Activated T-cell treated with anti-CD3 and anti-CD28 coated beads, Interleukin-2, amount 50 U/mL, for 1 hour (primary cell): ENCODE data around the gene TBC1D8.

Experiments
- DNase-seq: peaks from one replicate; pipeline ENCODE4 v3.0.0-alpha.2; 2020

TBC1D8 gene

DNA sequence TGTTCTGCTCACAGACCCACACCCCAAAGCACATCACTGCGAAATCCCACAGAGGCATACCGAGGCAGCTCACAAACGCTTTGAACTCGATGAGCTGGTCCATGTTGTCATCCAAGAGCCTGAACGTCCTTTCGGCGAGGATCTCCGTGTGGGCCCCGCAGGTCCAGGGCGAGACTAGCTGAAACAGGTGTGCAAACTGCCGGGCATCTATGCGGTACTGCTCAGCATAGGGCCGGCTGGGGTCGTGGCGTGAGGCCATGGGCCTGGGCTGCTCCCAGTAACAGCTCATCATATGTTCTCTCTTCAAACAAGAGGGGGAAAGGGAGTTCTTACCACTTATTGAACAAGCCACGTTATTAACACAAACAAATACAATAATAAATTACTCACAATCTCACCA is 129.0 kb downstream of the TBC1D8 start:
- no peak for DNase-seq

DNA sequence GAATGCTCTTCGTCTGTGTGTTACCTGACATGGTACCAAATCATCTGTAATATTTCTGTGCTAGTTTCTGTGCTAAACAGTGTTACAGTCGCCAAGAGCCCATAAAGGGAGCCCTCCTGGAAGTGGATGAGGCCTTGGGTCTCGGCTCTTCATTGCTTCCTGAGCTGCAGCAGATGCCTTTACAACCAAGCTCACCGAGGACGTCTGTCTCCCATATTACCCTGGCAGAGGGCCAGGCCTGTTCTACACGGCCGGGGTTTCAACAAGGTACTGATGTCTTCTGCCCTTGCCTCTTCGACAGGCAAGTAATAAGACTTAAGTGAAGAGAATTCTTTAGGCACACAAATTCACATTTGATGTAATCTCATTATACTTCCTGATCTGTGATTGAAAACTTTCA is 132.2 kb downstream of the TBC1D8 start:
- no peak for DNase-seq

DNA sequence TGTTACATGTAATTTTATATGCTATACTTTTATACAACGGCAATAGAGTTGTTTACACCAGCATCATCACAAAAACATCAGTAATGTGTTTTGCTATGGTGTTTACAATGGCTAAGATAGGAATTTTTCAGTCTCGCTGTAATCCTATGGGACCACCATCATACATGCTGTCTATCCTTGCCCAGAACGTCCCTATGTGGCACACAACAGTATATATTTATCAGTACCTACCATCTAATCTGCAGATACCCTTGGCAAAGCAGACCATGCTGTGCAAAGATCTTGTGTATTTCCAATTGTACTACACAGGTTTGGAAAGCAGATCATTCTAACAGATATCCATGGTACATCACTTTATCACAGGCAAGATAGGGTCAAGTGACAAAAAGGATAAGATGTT is 133.8 kb downstream of the TBC1D8 start:
- no peak for DNase-seq

DNA sequence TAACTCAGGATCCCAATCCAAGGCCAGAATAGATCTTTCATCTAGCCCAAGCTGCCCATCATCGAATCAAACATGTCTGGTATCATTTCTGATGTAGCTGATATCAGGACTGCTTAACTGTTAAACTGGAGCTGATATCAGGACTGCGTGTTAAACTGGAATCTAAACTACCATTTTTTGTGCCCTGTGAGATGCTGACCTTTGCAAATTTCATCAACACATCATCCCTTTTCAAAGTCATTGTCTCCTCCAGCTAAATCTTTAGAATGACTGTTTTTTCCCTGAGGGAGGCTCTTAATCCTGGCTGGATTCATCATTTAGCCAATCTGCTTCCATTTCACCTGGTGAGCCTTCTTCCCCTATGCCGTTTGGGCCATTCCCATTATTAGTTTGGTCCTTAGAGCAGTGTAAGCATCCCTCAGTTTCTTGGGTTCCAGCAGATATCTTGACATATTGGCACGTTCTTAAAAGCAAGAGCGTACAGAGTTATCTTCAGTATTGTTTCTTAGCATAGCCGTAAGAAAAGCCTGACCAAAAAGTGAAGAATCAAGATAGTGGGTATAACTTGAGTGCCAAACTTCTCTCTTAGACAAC is 136.8 kb downstream of the TBC1D8 start:
- no peak for DNase-seq

DNA sequence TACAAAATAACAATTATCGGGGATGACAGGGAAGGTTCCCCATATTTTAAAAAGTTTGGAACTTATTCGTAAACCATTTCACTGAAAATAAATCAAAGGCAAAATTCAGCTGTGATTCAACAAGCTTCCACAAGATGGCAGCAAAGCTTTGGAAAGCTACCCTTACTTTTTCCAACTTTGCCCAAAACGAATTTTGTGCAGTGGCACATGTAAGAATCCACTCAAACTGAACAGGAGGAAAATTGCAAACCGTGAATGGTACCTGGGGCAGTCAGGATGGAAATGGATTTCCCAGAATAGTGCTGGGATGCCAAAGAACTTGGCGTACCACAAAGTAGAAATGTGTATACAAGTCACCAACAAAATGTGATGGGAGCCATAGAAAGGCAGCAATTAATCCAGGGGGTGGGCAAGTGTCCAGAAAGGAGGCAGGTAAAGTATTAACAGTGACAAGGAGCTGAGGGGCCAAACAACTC is 138.4 kb downstream of the TBC1D8 start:
- no peak for DNase-seq

DNA sequence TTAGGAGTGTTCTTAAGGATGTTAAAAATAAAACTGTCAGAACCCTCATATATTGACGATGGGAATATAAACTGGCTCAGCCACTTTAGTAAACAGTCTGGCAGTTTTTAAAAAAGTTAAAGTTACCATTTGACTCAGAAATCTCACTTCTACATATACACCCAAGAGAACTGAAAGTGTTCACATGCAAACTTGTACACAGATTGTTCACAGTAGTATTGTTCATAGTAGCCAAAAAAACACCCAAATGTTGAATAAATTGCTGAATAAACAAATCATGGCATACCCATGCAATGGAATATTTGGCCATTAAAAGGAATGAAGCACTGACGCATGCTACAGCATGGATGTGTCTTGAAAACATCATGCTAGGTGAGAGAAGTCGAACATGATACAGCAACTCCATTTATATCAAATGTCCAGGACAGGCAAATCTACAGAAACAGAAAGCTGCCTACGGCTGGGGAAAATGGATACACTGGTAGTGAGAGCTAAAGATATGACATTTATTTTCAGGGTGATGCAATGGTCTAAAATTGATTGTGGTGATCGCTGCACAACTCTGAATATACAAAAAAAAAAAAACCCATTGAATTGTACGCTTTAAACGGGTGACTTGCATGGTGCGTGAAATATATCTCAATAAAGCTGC is 139.0 kb downstream of the TBC1D8 start:
- DNase-seq: no peak

DNA sequence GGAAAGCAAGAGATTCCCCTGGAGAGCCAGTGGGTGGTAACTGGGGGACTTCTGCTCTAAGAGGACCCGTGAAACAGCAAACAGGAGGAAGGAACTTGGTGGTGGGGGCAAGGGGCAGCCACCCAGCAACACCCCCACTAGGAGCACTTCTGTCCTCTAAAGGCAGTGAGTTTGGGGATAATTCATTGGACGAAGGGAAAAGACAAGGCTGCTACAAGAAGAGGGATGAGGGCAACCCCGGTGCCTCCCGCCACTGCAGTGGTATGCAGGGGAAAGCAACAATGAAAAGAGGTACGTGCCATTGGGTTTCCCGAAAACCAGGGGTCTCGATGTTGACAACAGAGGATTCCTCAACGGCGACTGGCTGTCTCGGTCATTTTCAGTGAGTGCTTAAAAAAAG is 140.0 kb downstream of the TBC1D8 start:
- no peak for DNase-seq

DNA sequence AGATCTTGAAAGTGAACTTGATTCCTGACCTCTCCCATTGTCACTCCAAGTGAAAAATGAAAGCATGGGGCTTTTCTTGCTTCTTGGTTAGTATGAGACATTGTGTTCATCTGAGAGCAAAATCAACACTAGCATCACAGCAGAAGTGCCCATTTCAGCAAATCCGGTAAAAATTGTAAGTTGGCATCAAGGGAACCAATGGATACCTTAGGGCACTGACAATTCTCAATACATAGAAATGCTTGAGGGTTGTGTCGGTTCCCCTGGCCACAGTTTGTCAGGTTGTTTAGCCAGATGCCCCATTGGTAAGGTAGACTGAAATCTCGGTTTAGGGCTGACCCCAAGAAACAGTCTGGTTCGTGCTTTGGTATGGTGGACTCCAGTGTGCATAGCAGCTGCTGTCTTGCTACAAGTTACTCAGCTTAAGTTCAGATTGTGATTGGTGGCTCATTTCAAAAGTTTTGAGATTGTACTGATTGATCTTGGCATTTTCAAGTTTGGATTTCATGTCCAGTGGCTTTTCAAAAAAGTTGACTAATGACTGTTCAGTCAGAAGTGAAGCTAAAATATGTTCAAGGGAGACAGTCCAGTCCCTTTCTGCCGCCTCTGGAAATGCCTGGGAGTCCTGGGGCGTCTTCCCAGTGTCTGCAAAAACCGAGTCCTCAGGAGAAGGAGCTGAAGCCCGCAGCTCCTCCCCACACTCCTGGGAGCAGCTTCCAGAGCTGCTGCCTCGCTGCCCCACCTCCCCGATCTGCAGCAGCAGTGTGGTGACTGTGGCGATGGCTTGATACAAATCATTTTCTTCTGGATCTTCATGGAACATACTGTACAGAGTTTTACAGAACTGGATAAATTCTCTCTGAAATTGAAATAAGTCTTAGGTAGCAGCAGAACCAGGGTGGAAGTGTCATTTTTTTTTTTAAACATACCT is 143.5 kb downstream of the TBC1D8 start:
- no peak for DNase-seq

DNA sequence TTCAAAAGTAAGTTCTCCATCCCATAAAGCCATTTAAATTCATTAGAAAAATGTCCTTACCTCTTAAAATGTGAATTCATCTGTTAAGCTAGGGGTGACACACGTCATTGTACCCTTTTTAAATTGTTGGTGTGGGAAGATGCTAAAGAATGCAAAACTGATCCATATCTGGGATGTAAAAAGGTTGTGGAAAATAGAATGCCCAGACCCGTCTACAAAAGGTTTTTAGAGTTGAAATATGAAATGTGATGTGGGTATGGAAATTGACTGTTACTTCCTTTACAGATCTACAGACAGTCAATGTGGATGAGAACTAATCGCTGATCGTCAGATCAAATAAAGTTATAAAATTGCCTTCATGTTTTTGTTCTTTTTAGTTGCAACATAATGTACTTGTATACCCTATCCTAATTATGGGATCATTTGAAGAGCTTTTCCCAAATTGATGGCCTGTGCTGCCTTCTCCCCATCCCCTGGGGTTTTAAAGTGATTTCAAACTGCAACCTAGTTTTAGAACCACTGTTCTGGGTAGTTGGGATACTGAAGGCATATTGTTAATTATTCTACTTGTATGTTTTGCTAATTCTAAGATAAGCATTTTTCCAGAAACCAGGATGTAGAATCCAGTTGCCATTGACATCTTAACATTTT is 145.0 kb downstream of the TBC1D8 start:
- DNase-seq: no peak

DNA sequence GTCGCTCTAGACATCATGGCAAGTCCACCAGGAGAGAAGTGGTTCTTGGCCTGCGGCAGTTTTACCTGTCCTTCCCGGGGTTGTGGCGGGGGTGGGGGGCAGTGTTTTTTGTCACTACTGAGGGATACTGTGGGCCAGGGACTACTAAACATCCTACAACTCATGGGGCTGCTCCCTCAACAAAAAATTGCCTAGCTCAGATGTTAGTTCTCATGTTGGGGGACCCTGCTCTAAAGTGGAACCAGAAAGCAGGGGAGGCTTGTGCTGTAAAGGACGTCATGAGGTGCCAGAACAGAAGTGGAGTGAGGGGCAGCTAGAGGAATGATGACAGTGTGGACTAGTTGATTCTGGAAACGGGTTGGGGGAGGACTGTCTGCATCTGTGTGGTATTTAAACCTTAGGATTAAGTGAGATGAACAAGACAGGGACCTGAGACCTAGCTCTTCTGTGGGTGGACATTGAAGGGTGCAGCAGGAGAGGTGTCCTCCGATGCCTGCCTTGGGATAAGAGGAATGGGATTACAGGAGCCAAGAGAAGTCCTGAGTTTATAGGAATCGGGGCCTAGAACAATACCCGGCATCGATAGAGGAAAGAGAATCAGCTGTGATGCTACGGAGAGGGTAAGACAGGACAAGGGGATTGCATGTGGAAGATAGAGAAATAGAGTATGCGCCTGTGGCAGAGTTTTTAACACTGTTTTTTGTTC is 146.4 kb downstream of the TBC1D8 start:
- no peak for DNase-seq

DNA sequence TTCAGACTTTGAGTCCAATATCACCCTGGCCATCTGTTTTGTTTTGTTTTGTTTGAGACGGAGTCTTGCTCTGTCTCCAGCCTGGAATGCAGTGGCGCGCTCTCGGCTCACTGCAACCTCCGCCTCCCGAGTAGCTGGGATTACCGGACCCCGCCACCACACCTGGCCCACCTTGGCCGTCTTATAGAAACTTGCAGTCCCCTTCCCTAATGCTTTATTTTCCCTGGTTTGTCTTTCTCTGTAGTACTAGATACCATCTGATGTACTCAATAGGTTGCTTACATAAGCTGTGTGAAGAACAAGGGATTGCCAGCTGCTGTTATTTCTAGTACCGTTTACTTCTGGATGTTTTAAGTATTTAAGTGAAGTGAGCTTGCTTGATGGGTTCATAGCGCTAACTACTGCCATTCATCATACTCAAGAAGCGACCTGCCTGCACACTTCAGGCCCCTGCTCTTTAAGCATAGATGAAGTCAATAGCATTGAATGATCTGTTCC is 147.9 kb downstream of the TBC1D8 start:
- DNase-seq: no peak

DNA sequence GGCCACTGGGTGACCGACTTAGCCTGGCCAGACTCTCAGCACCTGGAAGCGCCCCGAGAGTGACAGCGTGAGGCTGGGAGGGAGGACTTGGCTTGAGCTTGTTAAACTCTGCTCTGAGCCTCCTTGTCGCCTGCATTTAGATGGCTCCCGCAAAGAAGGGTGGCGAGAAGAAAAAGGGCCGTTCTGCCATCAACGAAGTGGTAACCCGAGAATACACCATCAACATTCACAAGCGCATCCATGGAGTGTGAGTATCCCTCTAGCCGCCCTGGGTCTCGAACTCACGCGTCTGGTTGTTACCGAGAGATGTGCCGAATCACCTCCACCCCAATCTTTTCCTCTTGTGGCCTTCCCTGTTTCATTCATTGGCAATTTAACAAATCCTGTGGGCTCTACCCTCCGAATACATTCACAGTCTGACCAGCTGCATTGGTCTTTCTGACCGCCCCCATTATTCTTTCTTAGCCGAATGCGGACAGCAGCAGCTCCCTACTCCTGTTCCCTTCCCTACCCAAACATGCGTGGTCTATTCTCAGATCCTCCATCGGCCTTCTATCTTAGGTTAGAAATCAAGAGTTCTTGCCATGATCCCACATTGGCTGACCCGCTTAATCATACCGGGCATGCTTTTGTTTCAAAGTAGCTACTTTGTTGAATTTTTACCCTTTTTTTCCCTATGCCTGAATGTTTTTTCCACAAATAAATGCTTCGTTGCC is 148.5 kb downstream of the TBC1D8 start:
- DNase-seq: no peak

DNA sequence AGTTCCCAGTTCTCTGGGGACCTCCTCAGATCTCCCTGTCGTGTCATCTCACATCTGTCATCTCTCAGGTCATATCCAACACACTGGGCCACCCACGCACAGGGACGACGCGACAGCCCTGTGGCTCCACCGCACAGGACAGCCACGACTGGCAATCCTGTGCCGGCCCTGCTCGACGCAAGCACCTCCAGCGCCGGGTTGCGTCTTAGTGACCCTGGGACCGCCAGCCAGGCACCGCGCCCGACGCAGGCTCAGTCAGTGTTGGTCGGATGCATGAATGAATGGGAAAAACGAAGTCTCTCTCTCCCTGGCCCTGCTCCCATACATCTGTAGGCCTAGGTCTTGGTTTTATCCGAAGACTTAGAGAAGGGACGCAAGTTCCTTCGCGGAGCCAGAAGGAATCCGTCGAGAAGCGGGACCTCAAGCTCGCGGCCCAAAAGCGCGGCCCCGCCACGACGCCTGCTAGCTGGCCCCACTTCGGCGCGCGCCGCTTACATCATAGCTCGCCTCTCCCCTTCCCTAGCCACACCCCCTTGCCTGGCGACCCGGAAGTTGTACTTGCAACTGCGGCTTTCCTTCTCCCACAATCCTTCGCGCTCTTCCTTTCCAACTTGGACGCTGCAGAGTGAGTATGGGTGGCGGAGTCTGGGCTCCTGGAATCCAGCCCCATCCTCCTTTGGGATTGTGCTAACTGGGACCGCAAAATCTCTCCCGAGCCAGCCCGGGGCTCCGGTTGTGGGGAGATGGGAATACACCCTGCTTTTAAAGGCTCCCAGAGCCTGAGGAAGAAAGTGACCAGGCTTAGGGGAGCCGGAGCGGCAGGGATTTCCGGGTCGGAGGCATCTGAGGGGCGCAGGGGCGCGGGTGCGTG is 149.3 kb downstream of the TBC1D8 start, which contains the start of gene RPL31:
Gene RPL31, plus strand, starts transcription at position 599 of the 871 bp plus-strand sequence. CDS start 413 bp downstream, outside the sequence.
- peak; percentile 92 for DNase-seq

DNA sequence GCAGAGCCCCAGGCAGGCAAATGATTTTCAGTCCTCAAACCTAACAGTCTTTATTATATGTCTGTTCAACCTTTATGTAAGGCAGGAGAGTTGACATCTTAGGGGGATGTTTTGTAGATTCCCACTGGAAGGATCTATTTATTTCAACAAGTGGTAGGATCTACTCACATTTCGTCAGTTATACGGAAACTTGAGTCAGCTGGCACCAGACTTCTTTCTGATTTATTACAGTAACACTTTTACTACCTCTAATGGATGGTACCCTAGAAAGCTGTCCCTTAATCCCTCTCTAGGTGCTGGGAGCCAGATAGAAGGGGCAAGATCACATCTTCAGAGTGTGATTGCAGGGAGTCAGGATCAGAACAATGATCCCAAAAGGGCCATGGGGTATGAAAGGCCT is 151.2 kb downstream of the TBC1D8 start:
- DNase-seq: no peak

DNA sequence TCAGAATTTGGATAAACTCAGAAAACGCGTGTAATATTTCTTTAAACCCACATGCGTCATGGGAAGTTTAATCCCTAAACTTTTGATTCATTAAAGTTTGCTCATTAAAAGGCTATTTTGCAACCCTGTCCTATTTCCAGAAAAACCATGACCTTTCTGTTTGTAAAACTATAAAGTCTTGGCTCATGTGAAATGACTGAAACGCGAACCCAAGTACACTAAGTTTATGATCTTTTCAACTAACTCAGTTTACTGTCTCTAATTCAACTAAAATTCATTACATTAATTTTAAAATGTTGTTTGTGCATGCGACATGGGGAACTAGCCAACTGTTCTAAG is 153.0 kb downstream of the TBC1D8 start:
- DNase-seq: no peak

DNA sequence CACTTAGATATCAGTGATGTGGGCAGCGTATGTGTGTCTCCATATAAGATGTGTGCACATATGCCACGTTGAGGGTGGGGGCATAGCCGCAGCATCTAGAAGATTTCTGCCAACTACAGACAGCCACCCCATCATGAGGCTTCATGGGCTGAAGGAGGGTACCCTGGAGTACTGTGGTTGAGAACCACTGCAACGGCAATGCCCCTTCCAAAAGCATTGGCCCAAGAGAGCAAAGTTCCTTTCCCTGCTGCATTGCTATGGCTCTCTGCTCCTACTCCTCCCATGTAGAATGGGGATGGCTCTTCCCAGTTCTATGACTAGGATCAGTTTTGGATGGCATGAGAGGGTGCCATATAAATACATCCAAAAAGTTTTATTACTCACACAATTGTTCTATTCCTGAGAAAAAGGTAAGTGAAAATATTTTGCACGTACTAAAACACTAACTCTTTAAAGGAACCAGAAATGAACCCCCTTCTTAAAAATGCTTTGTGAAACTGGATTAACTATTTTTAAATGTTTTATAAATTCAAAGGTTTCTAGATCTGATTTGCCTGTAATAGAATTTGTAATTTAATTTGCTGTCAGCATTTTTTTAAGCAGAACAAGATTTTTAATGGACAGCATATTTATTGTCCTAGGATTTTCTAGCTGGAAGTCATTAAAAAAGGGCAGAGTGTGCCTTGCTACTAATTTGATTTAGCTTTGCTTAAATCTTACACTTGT is 153.5 kb downstream of the TBC1D8 start:
- no peak for DNase-seq

DNA sequence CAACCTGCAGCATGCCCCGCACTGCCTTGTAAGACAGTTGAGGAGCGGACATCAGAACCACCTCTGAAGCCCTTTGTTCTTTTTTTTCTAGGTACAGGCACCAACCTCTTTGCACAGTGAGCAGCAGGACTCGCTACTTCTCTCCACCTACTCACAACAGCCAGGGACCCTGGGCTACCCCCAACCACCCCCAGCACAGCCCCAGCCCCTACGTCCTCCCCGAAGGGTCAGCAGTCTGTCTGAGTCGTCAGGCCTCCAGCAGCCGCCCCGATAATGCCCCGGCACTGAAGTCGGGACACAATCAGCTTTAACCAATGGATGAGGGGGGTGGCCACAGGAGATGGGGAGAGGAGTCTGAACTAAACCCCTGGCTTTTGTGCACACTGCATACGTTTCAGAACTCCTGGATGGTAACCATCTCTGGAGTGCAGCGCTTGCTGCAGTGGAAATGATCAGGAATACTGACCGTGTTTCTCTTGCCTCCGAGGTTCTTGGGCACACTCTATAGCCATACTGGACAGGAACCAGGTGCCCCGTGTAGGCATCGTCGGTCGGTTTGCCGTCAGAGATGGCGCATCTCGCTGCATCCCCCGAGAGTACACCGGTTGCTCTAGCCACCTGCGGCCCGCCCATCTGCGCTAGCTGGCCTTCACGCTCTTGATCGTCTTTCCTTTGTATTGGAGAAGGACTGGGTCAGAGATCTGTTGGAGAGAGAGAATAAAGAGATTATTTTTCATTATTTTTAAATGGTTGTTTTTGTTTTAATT is 155.7 kb downstream of the TBC1D8 start:
- DNase-seq: no peak

DNA sequence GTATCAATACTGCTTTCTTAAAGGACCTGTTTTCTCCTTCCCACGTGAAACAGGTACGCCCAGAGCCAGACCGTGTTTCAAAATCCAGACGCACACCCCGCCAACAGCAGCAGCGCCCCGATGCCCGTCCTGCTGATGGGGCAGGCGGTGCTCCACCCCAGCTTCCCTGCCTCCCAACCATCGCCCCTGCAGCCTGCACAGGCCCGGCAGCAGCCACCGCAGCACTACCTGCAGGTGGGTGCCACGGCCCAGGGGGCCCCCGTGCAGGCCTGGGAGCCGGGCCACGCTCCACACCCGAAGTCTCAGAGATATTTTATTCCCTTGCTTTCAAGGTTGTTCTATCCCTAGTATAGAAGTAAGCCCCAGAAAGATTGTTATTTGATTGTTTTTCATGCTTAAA is 157.9 kb downstream of the TBC1D8 start:
- DNase-seq: no peak

DNA sequence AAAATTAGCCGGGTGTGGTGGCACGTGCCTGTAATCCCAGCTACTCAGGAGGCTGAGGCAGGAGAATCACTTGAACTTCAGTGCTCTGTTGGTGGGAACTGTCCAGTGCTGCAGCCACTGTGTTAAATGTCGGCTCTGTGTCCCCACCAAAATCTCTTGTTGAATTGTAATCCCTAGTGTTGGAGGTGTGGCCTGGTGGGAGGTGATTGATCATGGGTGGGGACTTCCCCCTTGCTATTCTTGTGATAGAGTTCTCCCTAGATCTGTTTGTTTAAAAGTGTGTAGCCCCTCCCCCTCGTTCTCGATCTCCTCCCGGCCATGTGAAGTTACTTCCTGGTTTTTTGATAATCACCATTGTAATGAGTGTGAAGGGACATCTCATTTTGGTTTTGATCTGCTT is 158.9 kb downstream of the TBC1D8 start:
- DNase-seq: no peak
